Left ventricle myocardium superior (tissue), 1 donor: ENCODE data around the gene CCDC88B. TPM values are rescaled to one million over a fixed set of nuclear protein-coding genes. Genes with fewer than 3 reads are reported as not detected.
A peak's percentile ranks its signal among the peaks of the same experiment; 100 is the strongest.

Source experiments
- ATAC-seq: fragments of 200-7000 bp; cut with Tn5 transposase; one replicate; pipeline ENCODE4 v1.9.1; 2020; ENCODE audit warnings: mild to moderate bottlenecking, moderate library complexity
- DNase-seq: peaks from one replicate; pipeline ENCODE4 v3.0.0-alpha.2; 2020
- intact Hi-C: fragments of 100-400 bp; cut with micrococcal nuclease; formaldehyde crosslinking; loops from one replicate; pipeline ENCODE4 v1.11.0; 2022
- long read RNA-seq: library from polyadenylated mRNA; unstranded; transcript quantifications from one replicate; pipeline ENCODE4 v2.0.0, GENCODE V29; 2021
- total RNA-seq: library from RNA; stranded (reverse); fragmentation: NEBNext Ultra II Directional; extraction: Animal tissue kit (Norgen Biotek cat#: 25700); gene quantifications from one replicate; pipeline ENCODE4 v1.2.1, GENCODE V29; 2021
- donor health status: DM: no; HTN: yes; CAD: no; lungs with severe emphysema.

Gene CCDC88B
- 7.2 TPM for total RNA-seq
- long read RNA-seq, partial matches to known transcripts, result 4 of 8 reads
- long read RNA-seq, other reads (novel, unspliced or antisense), result 2 of 8 reads

GRCh38 chr11:64339754-64340408 is at the start of gene CCDC88B:
TSS of gene CCDC88B (plus strand) at chr11:64340204. CDS start at chr11:64340267, 63 bp downstream.
- ATAC-seq (peak; percentile 6), DNase-seq (peak; percentile 76)
- intact Hi-C loops, result no loop called here

- no peak for ATAC-seq
- no peak for DNase-seq
- intact Hi-C loops, result no loop called here
Measured at GRCh38 chr11:64290352-64291261, 49.4 kb upstream of the CCDC88B start.

- ATAC-seq, result no peak
- no peak for DNase-seq
Measured at GRCh38 chr11:64291262-64291751, 48.7 kb upstream of the CCDC88B start, which contains the start of gene KCNK4. TSS of gene KCNK4 (plus strand) at chr11:64291302. CDS start at chr11:64293019, 1,717 bp downstream.

GRCh38 chr11:64291752-64292459 is 48.1 kb upstream of the CCDC88B start:
- intact Hi-C loops, result no loop called here
- ATAC-seq (no peak), DNase-seq (no peak)

More at GRCh38 chr11:64291262-64291751, 48.7 kb upstream of the CCDC88B start, which contains the start of gene KCNK4:
- intact Hi-C loops, result no loop called here

GRCh38 chr11:64292460-64293254 is 47.3 kb upstream of the CCDC88B start:
- DNase-seq, result no peak

GRCh38 chr11:64294774-64295173 is 45.2 kb upstream of the CCDC88B start:
- DNase-seq (no peak), ATAC-seq (no peak)
- intact Hi-C loops, result no loop called here

More at GRCh38 chr11:64292460-64293254, 47.3 kb upstream of the CCDC88B start:
- intact Hi-C loops, result no loop called here
- ATAC-seq, result no peak

- intact Hi-C loops, result no loop called here
- DNase-seq, result no peak
- ATAC-seq, result no peak
Measured at GRCh38 chr11:64295760-64296159, 44.2 kb upstream of the CCDC88B start.

- DNase-seq, result no peak
- no peak for ATAC-seq
- intact Hi-C loops, result no loop called here
Measured at GRCh38 chr11:64296236-64296635, 43.8 kb upstream of the CCDC88B start.

DNA sequence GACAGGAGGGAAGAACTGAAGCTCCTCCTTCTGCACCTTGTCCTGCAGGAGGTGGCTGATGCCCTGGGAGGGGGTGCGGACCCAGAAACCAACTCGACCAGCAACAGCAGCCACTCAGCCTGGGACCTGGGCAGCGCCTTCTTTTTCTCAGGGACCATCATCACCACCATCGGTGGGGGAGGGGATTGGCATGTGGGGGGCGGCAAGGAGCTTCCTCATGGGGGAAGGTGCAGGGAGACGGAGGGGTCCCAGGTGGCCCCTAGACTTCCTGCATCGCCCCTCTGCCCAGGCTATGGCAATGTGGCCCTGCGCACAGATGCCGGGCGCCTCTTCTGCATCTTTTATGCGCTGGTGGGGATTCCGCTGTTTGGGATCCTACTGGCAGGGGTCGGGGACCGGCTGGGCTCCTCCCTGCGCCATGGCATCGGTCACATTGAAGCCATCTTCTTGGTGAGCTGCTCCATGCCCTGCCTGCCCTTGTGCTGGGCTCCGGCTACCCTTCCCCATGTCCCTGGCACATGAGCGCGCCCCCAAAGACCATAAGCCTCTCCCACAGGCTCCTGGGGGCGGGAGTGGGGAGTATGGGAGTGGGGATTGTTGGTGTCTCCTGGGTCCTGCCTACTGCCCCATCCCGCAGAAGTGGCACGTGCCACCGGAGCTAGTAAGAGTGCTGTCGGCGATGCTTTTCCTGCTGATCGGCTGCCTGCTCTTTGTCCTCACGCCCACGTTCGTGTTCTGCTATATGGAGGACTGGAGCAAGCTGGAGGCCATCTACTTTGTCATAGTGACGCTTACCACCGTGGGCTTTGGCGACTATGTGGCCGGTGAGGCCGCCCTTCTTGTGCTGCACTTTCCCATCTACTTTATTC is 42.9 kb upstream of the CCDC88B start:
- ATAC-seq (no peak), DNase-seq (no peak)
- intact Hi-C loops, result no loop called here

GRCh38 chr11:64297699-64298358 is 42.2 kb upstream of the CCDC88B start:
- intact Hi-C loops, result no loop called here
- DNase-seq (no peak), ATAC-seq (no peak)

DNA sequence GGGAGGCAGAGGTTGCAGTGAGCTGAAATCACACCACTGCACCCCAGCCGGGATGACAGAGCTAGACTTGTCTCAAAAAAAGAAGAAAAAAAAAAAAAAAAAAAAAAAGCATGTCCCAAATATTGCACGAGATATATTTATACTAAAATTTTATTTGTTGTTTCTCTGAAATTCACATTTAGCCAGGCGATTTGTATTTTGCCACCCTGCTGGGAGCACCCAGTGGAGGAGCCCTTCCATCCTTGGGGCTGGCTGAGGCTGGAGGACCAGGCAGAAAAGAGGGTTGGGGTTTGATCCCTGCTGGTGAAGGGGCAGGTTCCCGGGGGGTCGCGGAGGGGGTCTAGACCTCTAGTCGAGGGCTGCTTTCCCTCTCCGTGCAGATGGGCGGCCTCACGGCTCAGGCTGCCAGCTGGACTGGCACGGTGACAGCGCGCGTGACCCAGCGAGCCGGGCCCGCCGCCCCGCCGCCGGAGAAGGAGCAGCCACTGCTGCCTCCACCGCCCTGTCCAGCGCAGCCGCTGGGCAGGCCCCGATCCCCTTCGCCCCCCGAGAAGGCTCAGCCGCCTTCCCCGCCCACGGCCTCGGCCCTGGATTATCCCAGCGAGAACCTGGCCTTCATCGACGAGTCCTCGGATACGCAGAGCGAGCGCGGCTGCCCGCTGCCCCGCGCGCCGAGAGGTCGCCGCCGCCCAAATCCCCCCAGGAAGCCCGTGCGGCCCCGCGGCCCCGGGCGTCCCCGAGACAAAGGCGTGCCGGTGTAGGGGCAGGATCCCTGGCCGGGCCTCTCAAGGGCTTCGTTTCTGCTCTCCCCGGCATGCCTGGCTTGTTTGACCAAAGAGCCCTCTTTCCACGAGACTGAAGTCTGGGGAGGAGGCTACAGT is 40.8 kb upstream of the CCDC88B start:
- ATAC-seq (peak; percentile 67), DNase-seq (peak; percentile 87)
- intact Hi-C loops, result no loop called here

GRCh38 chr11:64299847-64300648 is 40.0 kb upstream of the CCDC88B start, which contains the start of gene CATSPERZ:
TSS of gene CATSPERZ (plus strand) at chr11:64300358. CDS start at chr11:64300411, 53 bp downstream.
- ATAC-seq (no peak), DNase-seq (peak; percentile 38)
- intact Hi-C loops, result no loop called here

DNA sequence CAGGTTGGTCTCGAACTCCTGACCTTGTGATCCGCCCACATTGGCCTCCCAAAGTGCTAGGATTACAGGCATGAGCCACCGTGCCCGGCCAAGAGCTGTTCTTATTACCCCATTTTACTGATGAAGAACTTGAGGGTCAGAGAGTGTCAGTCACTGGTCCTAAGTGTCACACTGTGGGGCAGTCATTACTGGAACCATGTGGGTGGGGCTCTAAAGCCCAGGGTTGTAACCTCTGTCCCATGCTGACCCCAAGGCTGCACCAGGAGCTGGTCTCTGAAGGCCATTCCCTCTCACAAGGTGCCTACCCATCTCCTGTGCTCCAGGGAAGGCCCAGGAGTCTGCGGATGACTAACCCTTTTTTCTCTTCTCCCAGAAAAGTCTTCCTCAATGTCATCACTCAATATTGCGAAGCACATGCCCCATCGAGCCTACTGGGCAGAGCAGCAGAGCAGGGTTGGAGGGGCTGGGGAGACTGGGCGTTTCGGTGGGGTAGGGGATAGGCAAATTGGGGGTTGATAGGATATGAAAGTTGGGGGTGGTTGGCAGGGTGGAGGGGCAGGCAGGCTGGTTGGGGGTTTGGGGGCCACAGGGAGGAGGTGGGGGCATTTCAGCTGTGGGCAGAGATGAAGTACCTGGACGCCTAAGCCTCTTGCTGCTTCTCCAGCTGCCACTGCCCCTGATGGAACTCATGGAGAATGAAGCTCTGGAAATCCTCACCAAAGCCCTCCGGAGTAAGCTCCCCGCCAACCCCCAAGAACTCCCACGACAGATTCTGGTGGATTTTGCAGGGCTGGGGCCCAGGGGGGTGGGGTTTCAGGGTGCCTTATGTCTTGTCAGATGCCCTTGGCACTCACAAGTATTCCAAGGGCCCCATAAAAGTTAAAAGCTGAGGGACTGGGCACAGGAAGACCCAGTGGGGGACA is 36.6 kb upstream of the CCDC88B start:
- no peak for ATAC-seq
- peak; percentile 32 for DNase-seq
- intact Hi-C loops, result no loop called here

- no peak for DNase-seq
Measured at GRCh38 chr11:64304032-64304315, 36.0 kb upstream of the CCDC88B start.

More at GRCh38 chr11:64304032-64304315, 36.0 kb upstream of the CCDC88B start:
- no peak for ATAC-seq
- intact Hi-C loops, result no loop called here
